HG03108 (cell line): ENCODE data around the gene PWWP2B.

ENCODE experiments used
- ATAC-seq: cut with Tn5 transposase; IDR thresholded peaks from one replicate; pipeline ENCODE4 v1.9.1; 2021; ENCODE audit warnings: moderate library complexity; ENCODE audit not compliant: unreplicated experiment

The PWWP2B gene

GRCh38 chr10:132392811-132393694, 3.9 kb upstream of the PWWP2B start:
- no peak for ATAC-seq

DNA sequence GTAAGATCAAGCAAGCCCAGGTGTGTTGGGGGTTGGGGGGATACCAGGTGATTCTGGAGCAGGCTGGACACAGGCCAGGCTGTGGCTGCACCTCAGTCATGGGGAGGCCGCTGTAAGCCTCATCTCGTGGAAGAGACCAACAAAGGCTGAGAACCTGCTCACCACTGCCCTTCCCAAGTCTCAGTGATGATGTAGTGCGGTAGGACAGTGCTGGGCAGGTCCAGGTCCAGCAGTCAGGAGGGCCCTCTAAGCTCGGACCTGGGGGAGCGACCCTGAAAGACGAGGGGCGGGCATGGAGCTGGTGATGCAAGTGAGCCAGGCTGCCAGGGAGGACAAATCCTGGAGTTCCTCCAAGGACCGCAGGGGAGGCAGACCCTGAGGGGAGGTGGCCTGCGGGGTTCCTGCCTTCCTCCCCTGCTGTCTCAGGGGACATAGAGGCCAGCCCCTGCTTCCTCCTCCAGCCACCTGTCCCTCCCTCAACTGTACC, 3.3 kb upstream of the PWWP2B start:
- ATAC-seq = no peak

DNA sequence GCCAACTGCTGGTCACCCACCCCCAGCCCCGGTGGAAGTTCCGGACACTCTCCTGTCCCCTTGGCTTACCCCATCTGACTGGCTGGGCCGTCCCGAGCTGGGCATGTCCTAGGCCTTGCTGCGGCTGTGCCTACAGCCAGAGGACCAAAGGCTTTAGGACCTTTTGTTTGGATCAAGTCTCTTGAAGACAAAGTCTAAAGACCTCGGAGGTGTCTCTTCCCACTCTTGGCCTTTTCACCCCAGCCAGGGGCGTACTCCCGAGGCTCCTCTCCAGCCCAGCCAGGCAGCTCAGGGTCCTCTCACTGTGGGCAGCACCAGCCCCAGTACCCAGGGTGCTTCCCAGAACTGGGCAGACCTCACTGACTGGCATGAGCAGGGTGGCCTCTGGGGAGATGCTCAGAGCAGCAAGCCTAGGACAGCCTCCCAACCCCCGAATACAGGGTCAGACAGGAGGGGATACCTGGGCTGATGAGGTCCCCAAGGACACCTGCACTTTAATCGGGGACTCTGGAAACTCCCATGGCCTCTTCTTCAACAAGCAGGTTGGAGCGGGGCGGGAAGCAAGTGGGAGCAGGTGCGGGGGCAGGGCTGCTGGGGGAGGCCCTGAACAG, 2.7 kb upstream of the PWWP2B start:
- no peak for ATAC-seq

- no peak for ATAC-seq
These were observed 1.9 kb upstream of the PWWP2B start for GRCh38 chr10:132394936-132395703.

GRCh38 chr10:132395704-132396493, 1.1 kb upstream of the PWWP2B start:
- peak; percentile 12 for ATAC-seq

- ATAC-seq = peak; percentile 35
These were observed 435 bp upstream of the PWWP2B start for GRCh38 chr10:132396494-132397035.

GRCh38 chr10:132397671-132398565, 918 bp downstream of the PWWP2B start:
- ATAC-seq = no peak

DNA sequence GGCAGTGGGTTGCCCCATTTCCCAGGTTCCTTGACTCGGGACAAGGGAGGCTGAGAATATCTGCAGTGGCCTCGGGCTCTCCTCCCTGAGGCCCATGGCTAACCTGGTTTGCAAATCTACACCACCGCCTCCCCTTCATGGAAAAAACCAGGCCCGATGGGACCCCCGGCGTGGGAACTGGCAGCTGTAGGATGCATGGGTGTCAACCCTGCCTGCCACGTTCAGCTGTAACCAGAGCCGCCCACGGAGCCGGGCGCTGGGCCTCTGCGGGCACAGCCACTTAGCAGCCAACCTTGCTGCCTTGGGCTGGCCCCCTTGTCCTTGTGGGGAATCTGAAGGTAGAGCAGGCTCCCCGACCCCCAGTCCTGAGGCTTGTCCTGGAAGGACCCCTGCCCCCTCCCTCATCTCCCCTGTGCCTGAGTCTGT, 1.6 kb downstream of the PWWP2B start:
- ATAC-seq = no peak

DNA sequence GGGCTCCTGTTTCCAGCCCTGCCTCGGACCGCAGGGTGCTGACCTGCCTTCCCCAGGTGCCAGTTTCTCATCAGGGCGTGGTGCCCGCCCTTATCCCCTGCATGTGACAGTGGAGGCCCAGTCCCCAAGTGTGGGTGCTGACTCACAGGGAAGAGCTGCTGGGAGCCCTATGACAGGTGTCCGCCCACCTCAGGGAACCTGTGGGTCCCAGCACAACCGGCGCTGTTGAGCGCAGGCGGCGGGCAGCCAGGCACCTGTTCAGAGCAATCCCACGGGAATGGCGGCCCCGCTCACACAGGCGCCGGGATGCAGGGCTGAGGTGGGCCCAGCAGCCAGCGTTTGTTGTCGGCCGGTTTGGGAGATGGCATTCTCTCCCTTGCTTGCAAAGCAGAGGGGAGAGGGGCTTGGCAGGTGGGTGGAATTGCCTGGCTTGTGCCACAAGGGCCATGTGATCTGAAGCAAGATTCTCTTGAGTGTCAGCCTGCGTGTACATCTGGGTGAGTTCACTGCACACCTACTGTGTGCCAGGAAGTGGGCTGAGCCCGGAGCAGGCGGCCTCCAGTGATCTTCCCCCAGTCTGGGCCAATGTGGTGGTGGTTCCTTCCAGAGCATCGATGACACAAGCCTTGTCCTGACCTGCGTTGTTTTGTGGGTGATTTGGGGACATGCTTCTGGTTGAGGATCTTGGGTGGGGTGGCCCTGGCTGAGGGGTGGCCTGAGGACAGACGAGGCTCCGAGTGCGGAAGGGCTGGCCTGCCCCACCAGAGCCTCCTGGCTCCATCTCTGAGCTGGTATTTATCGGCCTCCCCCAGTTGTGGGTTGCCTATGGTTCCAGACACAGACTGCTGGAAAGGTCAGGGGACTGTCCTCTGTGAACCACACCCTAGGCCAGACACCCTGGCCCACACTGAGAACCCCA, 2.4 kb downstream of the PWWP2B start:
- ATAC-seq = no peak

DNA sequence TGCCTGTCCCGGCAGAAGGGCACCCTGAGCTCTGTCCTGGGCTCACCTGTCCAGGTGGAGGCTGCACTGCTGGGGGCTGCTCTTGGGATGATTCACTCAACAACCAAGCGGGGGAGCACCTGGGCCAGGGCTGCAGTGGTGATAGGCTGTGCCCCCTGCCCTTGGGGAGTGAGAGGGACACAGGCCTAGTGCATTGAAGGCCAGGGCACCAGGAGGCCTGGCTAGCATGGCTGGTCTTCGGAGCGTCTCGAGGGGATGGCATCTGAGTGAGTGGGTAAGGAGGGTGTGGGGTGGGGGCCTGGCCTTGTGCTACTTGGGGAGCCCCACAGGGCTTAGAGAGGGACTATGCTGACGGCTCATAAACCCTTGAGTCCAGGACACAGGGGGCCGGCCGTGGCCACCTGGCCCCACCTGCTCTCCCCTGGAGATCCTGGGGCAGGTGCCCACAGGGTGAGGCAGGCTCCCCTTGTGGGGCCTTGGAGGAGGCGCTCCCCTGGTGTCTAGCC, 3.1 kb downstream of the PWWP2B start:
- no peak for ATAC-seq

DNA sequence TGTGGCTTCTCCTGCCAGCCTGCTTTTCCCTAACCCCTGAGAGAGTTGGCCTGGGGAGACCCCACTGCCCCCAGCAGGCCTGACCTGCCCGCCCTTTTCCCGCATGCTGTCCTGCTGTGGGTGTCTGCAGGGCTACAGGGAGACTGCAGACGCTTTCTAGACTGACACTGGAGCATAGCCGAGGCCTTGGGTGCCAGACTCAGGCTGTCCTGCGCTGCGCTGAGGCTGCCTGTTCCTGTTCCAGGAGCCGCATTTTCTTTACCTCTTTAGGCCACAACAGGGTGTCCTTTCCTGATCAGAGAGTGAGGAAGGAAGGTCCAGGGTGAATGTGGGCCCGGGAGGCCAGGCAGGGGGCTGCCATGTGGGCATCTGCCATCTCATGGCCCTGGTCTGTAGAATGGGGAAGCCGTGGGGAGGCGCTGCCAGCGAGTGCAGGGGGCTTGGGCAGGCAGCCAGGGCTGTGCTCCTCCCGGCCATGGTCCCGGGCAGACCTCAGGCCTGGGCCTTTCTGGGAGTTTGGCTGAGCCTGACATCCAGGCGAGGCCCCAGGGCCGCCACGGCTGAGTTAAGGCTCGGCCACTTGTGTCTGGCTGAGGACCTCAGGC, 3.6 kb downstream of the PWWP2B start:
- no peak for ATAC-seq

DNA sequence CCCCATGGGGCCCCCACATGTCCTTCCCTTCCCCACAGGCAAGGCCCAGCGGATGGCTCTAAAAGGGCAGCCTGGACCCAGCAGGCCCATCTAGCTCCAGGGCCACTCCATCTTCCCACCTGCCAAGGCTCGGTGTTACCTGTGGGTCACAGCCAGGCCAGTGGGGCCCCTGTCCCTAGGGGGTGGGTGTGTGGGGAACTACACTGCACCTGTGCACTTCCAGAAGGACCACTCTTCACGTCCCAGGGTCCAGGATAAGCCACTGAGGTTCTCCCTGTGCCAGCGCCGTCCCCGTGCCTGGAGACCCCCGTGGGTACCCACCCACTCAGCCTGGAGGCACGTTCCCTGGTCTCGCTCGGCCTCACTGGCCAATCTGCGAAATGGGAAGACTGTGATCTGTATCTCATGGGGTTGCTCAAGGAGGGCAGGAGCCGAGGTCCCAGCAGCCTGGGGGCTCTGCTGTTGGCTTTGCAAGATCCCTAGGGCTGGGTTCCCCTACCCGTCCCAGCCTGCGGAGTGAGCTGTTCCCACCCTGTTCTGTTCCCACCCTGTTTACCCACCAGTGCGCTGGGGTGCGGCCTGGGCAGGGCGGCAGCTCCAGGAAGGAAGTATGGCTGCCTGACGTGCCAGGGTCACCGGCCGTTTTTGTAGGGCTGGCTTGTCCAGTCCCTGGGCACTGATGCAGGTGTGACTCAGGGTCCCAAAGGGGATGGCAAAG, 4.6 kb downstream of the PWWP2B start:
- ATAC-seq = no peak

DNA sequence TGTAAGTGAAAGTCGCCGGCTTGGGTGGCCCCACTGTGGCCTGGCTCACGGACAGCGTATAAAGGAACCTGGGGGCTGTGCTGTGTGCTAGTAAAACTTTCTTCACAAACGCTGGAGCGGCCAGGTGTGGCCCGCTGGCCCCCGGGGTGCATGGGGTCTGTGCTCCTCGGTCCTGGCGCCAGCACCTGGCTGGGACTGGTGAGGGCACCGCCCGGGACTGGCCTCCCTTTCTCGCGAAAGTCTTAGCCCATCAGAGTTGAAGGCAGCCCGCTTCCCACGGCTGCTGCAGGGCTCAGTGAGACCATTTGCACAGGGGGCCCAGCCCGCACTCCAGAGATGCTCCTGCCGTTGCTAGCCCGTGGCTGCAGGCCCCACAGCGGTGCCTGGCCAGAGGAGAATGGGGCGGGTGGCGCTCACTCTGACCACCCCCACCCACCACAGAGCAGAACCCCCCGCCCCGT, 5.8 kb downstream of the PWWP2B start:
- ATAC-seq = no peak

GRCh38 chr10:132403511-132404168, 6.6 kb downstream of the PWWP2B start:
- no peak for ATAC-seq

DNA sequence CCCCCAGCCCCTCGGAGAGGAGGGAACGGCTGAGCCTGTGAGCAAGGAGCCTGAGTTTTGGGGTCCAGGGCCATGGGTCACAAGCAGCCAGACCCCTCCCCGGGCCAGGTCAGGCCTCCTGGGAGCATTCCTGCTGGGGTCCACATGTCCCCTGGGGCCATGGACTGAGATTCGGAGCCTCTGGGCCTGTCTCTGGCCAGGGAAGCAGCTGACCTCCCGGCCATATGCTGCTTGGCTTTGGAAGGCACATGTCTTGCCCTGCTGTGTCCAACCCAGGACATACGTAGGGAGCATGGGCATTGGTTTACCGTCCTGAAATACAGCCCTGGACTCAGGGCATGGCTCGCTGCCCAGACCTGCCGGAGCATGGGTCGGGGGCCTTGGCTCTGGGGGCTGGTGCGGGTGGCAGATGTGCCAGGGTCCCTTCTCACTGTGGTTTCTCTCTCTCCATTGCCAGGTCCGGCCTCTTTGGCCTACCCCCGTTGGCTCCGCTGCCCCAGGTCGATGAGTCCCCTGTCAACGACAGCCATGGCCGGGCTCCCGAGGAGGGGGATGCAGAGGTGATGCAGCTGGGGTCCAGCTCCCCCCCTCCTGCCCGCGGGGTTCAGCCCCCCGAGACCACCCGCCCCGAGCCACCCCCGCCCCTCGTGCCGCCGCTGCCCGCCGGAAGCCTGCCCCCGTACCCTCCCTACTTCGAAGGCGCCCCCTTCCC, 7.3 kb downstream of the PWWP2B start:
- no peak for ATAC-seq
